Measurements from ENCODE around the gene MOGAT1. TPM values are rescaled to one million over a fixed set of nuclear protein-coding genes. Genes with fewer than 3 reads are reported as not detected.
"Not testable (repeated sequence)": the region's sequence is repeated elsewhere in the genome, so short reads cannot be mapped to it uniquely, and the experiment has no call there.

MOGAT1 gene
- total RNA-seq, 2 donors from 2014 or later: 0.24 TPM; not detected in 1

DNA sequence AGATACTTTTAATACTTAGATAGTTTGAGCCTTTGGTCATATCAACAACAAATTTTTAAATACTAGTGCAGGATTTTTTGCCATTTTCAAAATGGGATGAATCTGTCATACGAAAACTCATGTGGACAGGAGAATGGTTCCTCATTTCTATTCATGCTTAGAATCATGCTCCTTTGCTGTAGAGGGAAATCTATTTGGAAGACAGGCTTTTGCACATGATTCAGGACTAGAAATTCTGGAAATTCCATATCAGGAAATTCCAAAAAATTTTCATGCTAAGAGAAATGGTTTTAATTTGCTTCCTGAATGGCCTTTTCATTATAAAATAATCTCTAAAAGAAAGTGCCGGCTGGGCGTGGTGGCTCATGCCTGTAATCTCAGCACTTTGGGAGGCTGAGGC, 39.3 kb downstream of the MOGAT1 start:
- TF ChIP-seq CTCF (IDR thresholded peaks at IDR 0.05): no peak
- intact Hi-C loops (cut with DNase I): no loop called here
- Histone ChIP-seq H3K36me3 (no peaks in the 10 kb centered on the region), H3K27ac (no peak overlapping the region), H3K9ac (ENCODE audit: low read depth in 2 of 2, low read length in 2 of 2) (no peak overlapping the region), H3K4me3 (no peak overlapping the region), H3K9me3 (no peaks in the 10 kb centered on the region), H3K4me1 (peaks cover 7% of the 10 kb centered on the region), H3K27me3 (no peaks in the 10 kb centered on the region)
- DNase-seq: no peak

DNA sequence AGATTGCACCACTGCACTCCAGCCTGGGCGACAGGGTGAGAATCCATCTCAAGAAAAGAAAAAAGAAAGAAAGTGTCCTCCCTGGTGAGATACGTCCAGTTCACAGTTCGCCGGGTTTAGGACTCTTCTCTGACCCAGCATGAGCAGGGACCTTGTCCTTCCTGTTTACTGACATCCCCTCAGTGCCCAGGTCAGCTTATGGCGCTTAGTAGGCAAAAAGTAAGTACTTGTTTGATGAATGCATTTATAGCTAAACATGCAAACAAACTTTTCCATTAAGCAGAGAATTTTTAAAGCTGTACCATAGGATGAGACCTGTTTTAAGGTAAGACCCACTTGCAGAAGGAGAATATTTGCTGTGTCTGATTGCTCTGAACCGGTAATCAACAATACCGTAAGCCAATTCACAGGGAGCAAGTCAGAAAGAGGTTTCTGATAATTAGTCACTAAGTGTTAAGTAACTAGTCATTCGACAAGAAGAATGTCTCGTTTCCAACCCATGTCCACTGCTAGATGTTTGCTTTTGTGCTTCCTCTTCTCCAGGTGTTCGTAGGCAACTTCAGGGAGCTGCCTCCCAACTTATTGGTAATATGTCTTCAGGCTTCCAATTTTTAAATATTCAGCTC, 40.0 kb downstream of the MOGAT1 start:
- Histone ChIP-seq H3K36me3 (no peaks in the 10 kb centered on the region), H3K4me1 (peaks cover 7% of the 10 kb centered on the region), H3K4me3 (no peak overlapping the region), H3K27me3 (no peaks in the 10 kb centered on the region), H3K27ac (no peak overlapping the region), H3K9me3 (no peaks in the 10 kb centered on the region), H3K9ac (ENCODE audit: low read depth in 2 of 2, low read length in 2 of 2) (no peak overlapping the region)
- DNase-seq: no peak
- no peak for TF ChIP-seq CTCF (IDR thresholded peaks at IDR 0.05)
- intact Hi-C loops (cut with DNase I): no loop called here

DNA sequence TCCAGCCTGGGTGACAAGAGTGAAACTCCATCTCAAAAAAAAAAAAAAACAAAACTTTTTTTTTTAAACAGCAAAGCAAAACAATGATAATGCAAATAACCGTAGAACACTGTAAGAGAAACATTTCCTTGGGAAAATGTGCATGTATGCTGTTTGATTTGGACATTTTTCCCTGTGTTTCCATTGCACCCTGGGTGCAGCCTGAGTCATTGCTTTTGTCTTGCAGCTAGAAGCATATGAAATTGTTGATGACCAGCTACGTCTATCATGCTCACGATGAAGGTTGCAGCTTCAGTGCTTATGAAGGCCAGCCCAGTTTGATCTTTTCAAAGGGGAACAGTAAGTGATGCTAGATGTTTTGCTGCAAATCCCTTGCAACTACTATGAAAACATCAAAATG, 41.5 kb downstream of the MOGAT1 start:
- H3K27me3 ChIP-seq: no peaks in the 10 kb centered on the region
- no peak for DNase-seq
- H3K36me3 ChIP-seq: no peaks in the 10 kb centered on the region
- H3K9ac ChIP-seq (ENCODE audit: low read depth in 2 of 2, low read length in 2 of 2): no peak overlapping the region
- H3K9me3 ChIP-seq: no peaks in the 10 kb centered on the region
- H3K27ac ChIP-seq: no peak overlapping the region
- H3K4me3 ChIP-seq: no peak overlapping the region
- intact Hi-C loops (cut with DNase I): no loop called here
- TF ChIP-seq CTCF (IDR thresholded peaks at IDR 0.05): no peak
- H3K4me1 ChIP-seq: peaks cover 3% of the 10 kb centered on the region

- Histone ChIP-seq H3K9me3 (no peaks in the 10 kb centered on the region), H3K27ac (no peak overlapping the region), H3K4me3 (no peak overlapping the region), H3K9ac (ENCODE audit: low read depth in 2 of 2, low read length in 2 of 2) (no peak overlapping the region), H3K4me1 (peaks cover 3% of the 10 kb centered on the region), H3K36me3 (no peaks in the 10 kb centered on the region), H3K27me3 (no peaks in the 10 kb centered on the region)
- intact Hi-C loops (cut with DNase I): no loop called here
- no peak for DNase-seq
- no peak for TF ChIP-seq CTCF (IDR thresholded peaks at IDR 0.05)
Observed at GRCh38 chr2:222714361-222715241, 43.1 kb downstream of the MOGAT1 start.

- no peaks in the 10 kb centered on the region for H3K27me3 ChIP-seq
- TF ChIP-seq CTCF (IDR thresholded peaks at IDR 0.05): no peak
- no peaks in the 10 kb centered on the region for H3K9me3 ChIP-seq
- no peak overlapping the region for H3K9ac ChIP-seq (ENCODE audit: low read depth in 2 of 2, low read length in 2 of 2)
- peaks cover 3% of the 10 kb centered on the region for H3K4me1 ChIP-seq
- H3K4me3 ChIP-seq: no peak overlapping the region
- intact Hi-C loops (cut with DNase I): no loop called here
- H3K27ac ChIP-seq: no peak overlapping the region
- peak; percentile 54 for DNase-seq
- H3K36me3 ChIP-seq: no peaks in the 10 kb centered on the region
Observed at GRCh38 chr2:222715742-222716141, 44.3 kb downstream of the MOGAT1 start.

DNA sequence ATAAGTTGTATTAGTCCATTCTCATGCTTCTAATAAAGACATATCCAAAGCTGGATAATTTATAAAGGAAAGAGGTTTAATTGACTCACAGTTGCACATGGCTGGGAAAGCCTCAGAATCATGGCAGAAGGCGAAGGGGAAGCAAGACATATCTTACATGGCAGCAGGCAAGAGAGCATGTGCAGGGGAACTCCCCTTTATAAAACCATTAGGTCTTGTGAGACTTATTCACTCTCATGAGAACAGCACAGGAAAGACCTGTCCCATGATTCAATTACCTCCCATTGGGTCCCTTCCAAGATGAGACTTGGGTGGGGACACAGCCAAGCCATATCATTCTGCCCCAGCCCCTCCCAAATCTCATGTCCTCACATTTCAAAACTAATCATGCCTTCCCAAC, 48.3 kb downstream of the MOGAT1 start:
- DNase-seq; H3K27me3 ChIP-seq; H3K27ac ChIP-seq; H3K4me3 ChIP-seq; H3K9me3 ChIP-seq; H3K9ac ChIP-seq (ENCODE audit: low read depth in 2 of 2, low read length in 2 of 2); H3K36me3 ChIP-seq; H3K4me1 ChIP-seq; intact Hi-C loops (cut with DNase I): not testable (repeated sequence)

- DNase-seq; intact Hi-C loops (cut with DNase I); H3K36me3 ChIP-seq; H3K27ac ChIP-seq; H3K9me3 ChIP-seq; H3K9ac ChIP-seq (ENCODE audit: low read depth in 2 of 2, low read length in 2 of 2); H3K27me3 ChIP-seq; H3K4me1 ChIP-seq; H3K4me3 ChIP-seq: not testable (repeated sequence)
Observed at GRCh38 chr2:222721597-222721996, 50.1 kb downstream of the MOGAT1 start.

Data from colonic mucosa (tissue), 4 donors.